HG03521 (cell line): ENCODE results near the gene IGSF9B.

ENCODE experiments used
- ATAC-seq: cut with Tn5 transposase; IDR thresholded peaks from one replicate; pipeline ENCODE4 v1.9.1; 2021; ENCODE audit warnings: mild to moderate bottlenecking, moderate library complexity; ENCODE audit not compliant: unreplicated experiment

Gene IGSF9B

GRCh38 chr11:133957900-133958299 lies 1.1 kb upstream of the IGSF9B start:
- ATAC-seq, result no peak

DNA sequence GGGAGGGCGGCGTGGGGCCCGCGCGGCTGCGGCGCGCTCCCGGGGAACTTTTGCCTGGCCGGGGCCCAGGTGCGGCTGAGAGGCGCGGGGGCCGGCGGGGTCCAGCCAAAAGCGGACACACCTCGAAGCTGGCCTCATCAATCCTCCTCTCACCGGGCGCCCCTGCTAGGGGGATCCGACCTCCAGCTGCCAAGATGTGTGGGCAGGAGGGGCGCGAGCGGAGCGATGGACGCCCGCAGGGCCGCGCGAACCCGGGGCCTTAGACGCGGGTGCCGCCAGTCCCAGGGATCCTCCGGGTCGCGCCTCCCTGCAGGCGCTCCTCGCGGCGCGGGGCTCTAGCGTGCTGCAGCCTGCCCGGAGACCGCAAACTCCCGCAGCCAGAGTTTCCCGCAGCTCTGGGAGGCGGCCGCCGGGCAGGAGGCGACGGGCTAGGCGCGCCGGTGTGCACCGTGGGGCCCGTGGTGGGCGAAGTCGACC lies 785 bp downstream of the IGSF9B start:
- no peak for ATAC-seq

DNA sequence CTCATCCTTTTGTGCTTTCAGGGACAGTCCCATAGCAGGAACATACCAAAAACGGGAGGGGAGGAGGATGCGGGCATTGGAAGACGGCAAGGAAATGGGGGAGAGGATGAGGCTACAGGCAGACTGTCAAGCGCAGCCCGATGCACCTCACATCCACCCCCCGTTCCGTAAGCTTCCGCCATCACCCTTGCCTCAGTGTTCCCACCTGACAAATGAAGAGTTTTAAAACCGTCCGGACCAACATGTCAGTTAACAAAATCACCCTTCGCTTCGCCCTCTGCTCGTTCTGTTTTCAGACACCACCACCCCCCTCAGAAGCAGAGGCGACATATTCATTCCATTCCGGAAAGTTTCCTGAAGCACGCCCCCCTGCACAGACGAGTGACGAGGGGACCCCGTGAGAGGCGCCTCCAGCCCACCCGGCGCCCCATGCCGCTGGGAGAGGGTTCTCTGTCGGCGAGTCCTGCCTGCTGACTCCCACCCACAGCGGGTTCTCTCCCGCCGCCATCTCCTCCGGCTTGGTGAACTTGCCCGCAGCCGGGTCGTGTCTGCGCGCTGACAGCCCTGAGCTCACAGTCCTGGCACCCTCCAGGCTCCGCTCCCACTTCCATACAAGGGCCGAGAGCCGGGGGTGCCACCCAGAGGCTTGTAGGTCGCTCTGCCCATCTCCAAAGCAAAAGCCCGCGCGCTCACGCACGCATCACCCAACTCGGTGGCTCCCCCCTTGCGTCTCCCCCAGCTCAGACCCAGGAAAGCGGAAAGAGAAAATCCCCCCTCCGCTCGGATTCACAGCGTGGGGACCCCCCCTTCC lies 1.5 kb downstream of the IGSF9B start:
- no peak for ATAC-seq

DNA sequence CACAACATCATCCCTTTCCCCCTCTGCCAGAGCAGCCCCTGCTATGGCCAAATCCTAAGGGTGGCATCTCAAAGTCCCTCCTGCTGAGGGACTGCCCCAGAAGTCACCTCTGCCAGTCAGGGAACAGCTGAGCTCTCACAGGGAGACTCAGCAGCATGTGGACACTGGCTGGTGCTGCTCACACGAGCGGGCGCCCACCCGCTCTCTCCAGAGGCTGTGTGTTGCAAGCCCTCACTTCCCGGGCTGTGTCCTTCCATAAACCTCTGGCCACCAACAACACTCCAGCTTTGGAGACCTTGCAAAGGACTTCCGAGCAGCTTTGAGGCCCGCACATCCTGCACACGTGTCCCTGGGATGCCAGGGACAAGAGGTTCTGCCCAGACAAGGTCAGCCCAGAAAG lies 2.8 kb downstream of the IGSF9B start:
- no peak for ATAC-seq

- ATAC-seq, result no peak
Observed at GRCh38 chr11:133953547-133953946, 3.2 kb downstream of the IGSF9B start.

GRCh38 chr11:133952199-133953190 lies 4.3 kb downstream of the IGSF9B start:
- ATAC-seq, result no peak

GRCh38 chr11:133951327-133952198 lies 5.2 kb downstream of the IGSF9B start:
- no peak for ATAC-seq

DNA sequence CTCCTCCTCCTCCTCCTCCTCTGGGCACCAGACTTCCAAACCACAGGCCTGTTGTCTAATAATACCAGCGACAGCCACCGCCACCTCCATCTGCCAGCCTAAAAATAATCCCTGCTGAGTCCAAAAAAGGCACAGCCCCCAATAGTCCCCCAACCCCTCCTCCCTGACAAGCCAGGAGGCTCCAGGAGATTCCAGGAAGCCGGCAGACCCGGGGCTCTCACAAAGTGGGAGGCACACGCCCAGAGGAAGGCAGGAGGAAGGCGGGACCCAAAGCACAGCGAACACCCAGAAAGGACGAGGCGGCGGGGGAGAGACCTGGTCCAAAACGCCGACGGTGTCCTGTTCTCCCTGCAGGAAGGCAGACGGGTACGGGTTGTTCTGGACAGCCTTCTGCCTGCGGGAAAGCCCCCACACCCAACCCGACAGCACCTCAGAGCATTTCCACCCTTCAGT lies 5.9 kb downstream of the IGSF9B start:
- no peak for ATAC-seq

- ATAC-seq, result no peak
Observed at GRCh38 chr11:133950421-133950820, 6.3 kb downstream of the IGSF9B start.

DNA sequence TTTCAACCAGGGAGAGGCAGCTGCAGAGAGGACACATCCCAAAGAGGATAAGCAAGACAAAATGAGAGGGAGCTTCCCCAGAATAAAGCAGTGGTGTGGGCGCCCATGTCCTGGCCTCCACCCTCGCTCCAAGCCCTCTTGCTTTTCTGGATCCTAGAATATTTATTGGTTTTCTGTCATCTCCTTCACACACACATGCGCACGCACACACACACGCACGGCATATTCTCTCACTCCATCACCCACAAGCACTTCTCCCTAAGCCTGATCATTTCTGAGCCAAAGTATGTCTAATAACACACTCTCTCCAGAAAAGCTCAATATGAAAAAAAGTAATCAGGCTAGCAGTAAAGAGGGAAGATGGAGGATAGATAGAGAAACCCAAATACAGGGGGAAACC lies 7.6 kb downstream of the IGSF9B start:
- no peak for ATAC-seq

GRCh38 chr11:133948711-133949110 lies 8.1 kb downstream of the IGSF9B start:
- ATAC-seq, result no peak

DNA sequence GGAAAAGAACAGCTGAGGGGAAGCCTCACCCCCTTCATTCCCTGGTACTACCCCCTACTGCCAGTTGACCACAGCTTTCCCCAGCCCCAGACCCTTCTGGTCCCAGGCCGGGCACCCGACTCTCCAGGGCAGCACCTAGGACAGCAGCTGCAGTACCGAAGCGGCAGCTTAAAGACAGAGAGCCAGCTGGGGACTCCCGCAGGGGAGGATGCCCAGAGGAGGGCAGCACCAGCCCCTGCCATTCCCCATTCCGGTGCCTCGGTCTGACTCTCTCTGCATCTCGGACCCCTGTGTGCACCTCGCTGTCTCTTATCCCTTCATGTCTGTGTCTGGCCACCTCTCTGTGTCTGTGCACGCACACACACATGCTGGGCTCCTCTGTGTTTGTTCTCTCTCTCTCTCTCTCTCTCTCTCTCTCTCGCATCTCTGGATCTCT lies 9.4 kb downstream of the IGSF9B start:
- ATAC-seq, result no peak

DNA sequence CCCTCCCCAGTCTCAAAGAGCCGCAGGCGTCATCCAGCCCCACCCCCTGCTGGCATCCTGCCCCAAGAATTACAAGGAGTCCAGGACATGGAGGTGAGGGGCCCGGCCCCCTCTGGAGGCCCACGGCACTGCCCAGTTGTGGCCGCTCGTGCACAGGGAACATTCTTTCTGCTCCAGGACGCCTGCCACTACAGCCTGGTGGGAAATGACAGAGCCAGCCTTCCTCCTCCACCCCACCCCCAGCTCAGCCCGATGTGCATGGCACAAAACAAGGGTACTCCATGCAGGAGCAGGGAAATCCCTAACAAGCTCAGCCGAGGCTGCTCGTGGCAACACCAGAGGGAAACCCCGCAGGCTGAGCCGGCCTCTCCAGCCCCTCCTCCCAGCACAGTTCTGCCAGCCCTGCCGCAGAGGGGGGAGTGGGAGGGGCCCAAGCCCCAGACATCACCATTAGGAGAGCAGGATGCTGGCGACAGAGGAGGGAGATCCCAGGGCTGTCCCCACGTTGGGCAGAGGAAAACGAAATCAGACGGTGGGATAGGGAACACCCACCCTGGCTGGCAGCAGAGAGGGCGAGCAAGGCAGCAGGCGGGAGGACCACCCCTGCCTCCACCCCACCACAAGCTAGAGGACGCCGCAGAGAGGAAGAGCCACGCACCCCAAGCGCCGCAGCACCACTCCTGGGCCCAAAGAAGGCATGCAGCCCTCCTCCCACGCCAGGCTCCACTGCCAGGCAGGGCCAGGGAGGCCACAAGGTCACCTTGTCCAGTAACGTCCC lies 10.0 kb downstream of the IGSF9B start:
- no peak for ATAC-seq

DNA sequence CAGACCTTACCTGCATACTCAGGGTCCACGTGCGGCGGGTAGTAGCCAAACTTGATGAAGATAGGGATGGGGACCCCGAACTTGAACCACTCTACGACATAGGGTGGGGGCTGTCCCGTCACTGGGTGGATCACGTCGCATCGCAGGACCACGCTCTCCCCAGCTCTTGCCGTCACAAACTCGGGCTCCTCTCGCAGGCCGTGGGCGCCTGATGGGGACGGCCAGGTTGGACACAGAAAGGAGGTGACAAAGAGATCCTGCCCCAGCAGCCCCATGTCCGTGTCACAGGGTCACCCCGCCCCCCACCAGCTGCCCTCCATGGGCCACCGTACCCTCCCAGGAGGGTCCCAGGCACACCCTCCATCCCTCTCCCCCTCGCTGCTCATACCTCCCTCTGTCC lies 10.7 kb downstream of the IGSF9B start:
- no peak for ATAC-seq

DNA sequence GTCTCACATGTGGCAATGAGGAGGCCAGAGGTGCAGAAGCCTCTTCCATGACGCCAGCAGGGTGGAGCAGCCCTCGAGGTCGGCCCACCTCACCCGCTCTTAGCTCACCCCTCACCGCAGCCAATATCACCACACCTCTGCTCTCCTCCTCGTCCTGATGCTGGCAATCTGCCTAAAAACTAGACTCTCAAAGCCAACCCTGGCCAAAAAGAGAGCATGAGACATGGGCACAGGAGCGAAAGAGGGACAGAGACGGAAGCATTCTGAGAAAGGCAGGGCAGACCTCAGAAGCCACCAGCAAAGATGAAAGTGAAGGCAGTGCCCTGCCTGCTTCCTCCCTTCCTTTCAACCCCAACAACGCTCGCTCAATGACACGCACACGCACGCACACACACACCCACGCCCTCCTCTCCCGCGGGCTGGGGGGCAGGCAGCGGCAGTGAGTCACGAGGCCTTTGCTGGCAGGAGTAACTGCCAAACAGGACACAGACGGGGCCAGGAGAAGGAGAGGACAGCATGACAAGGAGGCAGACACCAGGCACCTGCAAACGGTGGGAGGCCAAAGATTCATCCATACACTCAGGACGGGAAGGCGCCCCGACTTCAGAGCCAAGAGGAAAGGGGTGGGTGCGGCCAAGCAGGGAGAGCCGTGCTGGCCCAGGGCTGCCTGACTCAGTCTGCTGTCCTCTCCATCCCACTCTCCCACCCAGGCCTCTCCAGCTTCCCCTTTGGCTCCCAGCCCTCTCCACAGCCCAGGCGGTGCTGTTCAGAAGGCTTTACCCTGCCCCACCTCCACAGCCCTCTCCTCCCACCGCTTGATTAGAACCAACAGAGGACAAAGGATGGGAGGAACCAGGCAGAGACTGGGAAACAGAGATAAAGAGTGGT lies 11.4 kb downstream of the IGSF9B start:
- ATAC-seq, result no peak

DNA sequence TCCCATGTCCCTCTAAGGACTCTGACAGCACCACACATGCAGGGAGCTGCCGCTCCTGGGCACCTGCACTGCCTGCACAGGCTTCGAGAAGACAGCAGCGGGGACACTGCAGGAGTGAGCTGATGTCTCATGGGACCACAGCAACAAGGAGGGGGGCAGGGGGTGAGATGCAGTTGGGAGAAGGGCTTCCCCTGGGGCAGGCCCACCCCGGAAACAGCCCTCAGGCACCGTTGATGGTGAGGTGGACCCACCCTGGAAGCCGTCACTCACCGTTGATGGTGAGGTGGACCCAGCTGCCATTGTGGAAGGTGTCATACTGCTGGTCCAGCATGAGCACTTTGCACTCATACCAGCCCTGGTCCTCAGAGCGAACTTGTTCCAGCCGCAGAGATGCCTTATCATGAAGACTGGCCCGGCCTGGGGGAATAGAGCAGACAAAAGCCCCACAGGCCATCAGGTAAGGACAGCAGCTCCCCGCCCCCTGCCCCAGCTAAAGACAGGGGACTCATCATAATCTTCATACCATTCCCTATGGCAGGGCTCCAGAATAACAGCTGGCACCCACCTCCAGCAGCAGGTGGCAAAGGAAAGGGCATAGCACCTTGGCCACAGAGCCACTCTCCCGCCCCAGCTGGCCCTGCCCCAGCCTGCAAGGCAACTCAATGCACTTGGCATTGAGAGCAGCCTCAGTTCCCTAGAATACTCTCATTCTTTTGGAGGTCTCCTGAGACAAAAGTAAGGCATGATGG lies 12.6 kb downstream of the IGSF9B start:
- no peak for ATAC-seq

DNA sequence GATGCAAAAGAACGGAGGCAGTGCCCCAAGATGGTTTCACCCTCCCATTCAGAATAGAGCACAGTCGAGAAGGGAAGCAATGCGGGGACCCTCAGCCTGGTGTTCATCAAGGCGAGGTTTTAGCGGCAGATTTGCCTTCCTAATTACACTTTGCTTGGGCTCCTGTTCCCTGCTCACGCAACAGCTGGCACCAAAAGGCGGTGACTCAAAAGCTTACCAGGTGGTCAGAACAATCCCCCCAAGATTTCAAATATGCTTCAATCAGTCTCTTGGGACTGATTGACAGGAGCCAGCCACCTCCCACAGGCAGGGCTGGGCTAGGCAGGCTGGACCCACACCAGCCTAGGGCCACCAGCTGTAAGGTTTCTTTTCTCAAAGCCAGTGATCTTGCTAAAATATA lies 14.2 kb downstream of the IGSF9B start:
- no peak for ATAC-seq

GRCh38 chr11:133941546-133941945 lies 15.2 kb downstream of the IGSF9B start:
- ATAC-seq, result no peak
